B cell (primary cell): ENCODE measurements around the gene ZNF692. TPM values are rescaled to one million over a fixed set of nuclear protein-coding genes. Genes with fewer than 3 reads are reported as not detected.

ENCODE experiments used
- ATAC-seq: fragments of 200-7000 bp; cut with Tn5 transposase; one replicate; pipeline ENCODE4 v1.10.0; 2021; ENCODE audit warnings: low read depth, mild to moderate bottlenecking, moderate number of reproducible peaks, moderate library complexity
- CTCF ChIA-PET: fragments of 350-600 bp; sonication (Branson Sonifier 250); formaldehyde crosslinking; loops from one replicate; lab custom pipeline; 2021; ENCODE audit warnings: antibody characterized with exemption, inconsistent platforms; lab: Charles Lee
- POLR2A ChIA-PET: fragments of 350-600 bp; sonication (Branson Sonifier 250); formaldehyde crosslinking; loops from one replicate; lab custom pipeline; 2021; ENCODE audit warnings: antibody characterized with exemption; lab: Charles Lee
- DNase-seq: peaks from one replicate; pipeline ENCODE4 v3.0.0; 2013
- H2AFZ ChIP-seq: 2 replicates; pipeline ENCODE4 v1.6.1; 2012; ENCODE audit warnings: mild to moderate bottlenecking, low read depth, low read length; ENCODE audit not compliant: insufficient read depth, poor library complexity, severe bottlenecking
- H3K27ac ChIP-seq, 2 donors: 1 replicate in 1 of 2; 2 replicates in 1 of 2; pipeline ENCODE4 v1.5.1; 2012 to 2013; ENCODE audit warnings: low read length in 2 of 2, mild to moderate bottlenecking in 2 of 2, moderate library complexity in 1 of 2
- H3K27me3 ChIP-seq, 4 experiments: fragments of 200-600 bp in 1 of 4; sonication (generic) in 1 of 4; replicated peaks in 1 of 4; 1 replicate in 2 of 4; 2 replicates in 2 of 4; pipeline versions ENCODE4 v1.6.1 to v1.7.0; 2013 to 2016; ENCODE audit warnings: low read length in 3 of 4, mild to moderate bottlenecking in 2 of 4, mixed read lengths in 1 of 4, moderate library complexity in 1 of 4; ENCODE audit not compliant: insufficient read depth in 4 of 4, control insufficient read depth in 3 of 4; ENCODE audit errors: control extremely low read depth in 1 of 4
- H3K36me3 ChIP-seq, 2 experiments: replicated peaks in 1 of 2; 1 replicate in 1 of 2; 2 replicates in 1 of 2; pipeline versions ENCODE4 v1.6.1 to v1.7.1; 2013; ENCODE audit warnings: low read length in 1 of 2; ENCODE audit not compliant: insufficient read depth in 2 of 2, control insufficient read depth in 1 of 2; ENCODE audit errors: control extremely low read depth in 1 of 2, extremely low read depth in 1 of 2
- H3K4me1 ChIP-seq, 2 donors: fragments of 200-600 bp in 1 of 2; sonication (generic) in 1 of 2; 1 replicate in 1 of 2; 2 replicates in 1 of 2; pipeline versions ENCODE4 v1.5.1 to v1.6.1; 2013 to 2017; ENCODE audit warnings: low read length in 2 of 2; ENCODE audit not compliant: control insufficient read depth in 2 of 2, insufficient read depth in 2 of 2
- H3K4me2 ChIP-seq: replicated peaks from 2 replicates; pipeline ENCODE3; 2012; ENCODE audit warnings: mild to moderate bottlenecking, low read depth, low read length; ENCODE audit not compliant: poor library complexity, severe bottlenecking
- H3K4me3 ChIP-seq, 5 experiments: fragments of 200-600 bp in 1 of 5; sonication (generic) in 1 of 5; 1 replicate in 3 of 5; 2 replicates in 2 of 5; pipeline versions ENCODE4 v1.5.1 to v1.7.0; 2011 to 2016; ENCODE audit warnings: low read length in 4 of 5, mild to moderate bottlenecking in 4 of 5, low read depth in 2 of 5, control low read depth in 1 of 5, moderate library complexity in 1 of 5; ENCODE audit not compliant: insufficient read depth in 1 of 5; ENCODE audit errors: control extremely low read depth in 1 of 5, extremely low read depth in 1 of 5
- H3K79me2 ChIP-seq: fragments of 200-600 bp; sonication (generic); one replicate; pipeline ENCODE4 v1.6.0; 2016; ENCODE audit warnings: low read length; ENCODE audit not compliant: control insufficient read depth, insufficient read depth
- H3K9ac ChIP-seq: fragments of 200-600 bp; sonication (generic); 2 replicates; pipeline ENCODE4 v1.6.1; 2017; ENCODE audit warnings: mild to moderate bottlenecking, low read length, moderate library complexity
- H3K9me3 ChIP-seq, 3 donors: one replicate each; pipeline versions ENCODE4 v1.6.1 to v1.7.1; 2013; ENCODE audit warnings: low read length in 2 of 3; ENCODE audit not compliant: control insufficient read depth in 2 of 3, insufficient read depth in 1 of 3; ENCODE audit errors: control extremely low read depth in 1 of 3
- H4K20me1 ChIP-seq: 2 replicates; pipeline ENCODE4 v1.6.0; 2012; ENCODE audit warnings: mild to moderate bottlenecking, low read length; ENCODE audit not compliant: insufficient read depth, control insufficient read depth, poor library complexity, severe bottlenecking
- H3K27ac Mint-ChIP-seq: one replicate; pipeline ENCODE4 v1.8.0; 2021; ENCODE audit warnings: mixed read lengths
- H3K27me3 Mint-ChIP-seq: one replicate; pipeline ENCODE4 v1.8.0; 2021; ENCODE audit warnings: mixed read lengths
- H3K4me1 Mint-ChIP-seq: one replicate; pipeline ENCODE4 v1.8.0; 2021; ENCODE audit warnings: mixed read lengths
- H3K4me3 Mint-ChIP-seq: one replicate; pipeline ENCODE4 v1.8.0; 2021; ENCODE audit warnings: mixed read lengths
- H3K9me3 Mint-ChIP-seq: one replicate; pipeline ENCODE4 v1.8.0; 2022; ENCODE audit warnings: mixed read lengths; ENCODE audit not compliant: insufficient read depth
- EZH2 ChIP-seq: IDR thresholded peaks from 2 replicates; pipeline ENCODE4 v1.6.1; 2012; ENCODE audit warnings: borderline replicate concordance, low read depth, mild to moderate bottlenecking, moderate library complexity, low read length; ENCODE audit not compliant: insufficient read depth, poor library complexity, severe bottlenecking
- WGBS: methylation state at CpG from one replicate; pipeline ENCODE4 v1.1.5; 2013; ENCODE audit warnings: missing lambda C conversion rate; ENCODE audit not compliant: insufficient coverage; 5-methylcytosine and 5-hydroxymethylcytosine counted together
- intact Hi-C: fragments of 100-400 bp; cut with micrococcal nuclease; formaldehyde crosslinking; loops from one replicate; pipeline ENCODE4 v1.10.0; 2022
- polyA plus RNA-seq: library from polyadenylated mRNA; depleted of rRNA; stranded (reverse); fragments of >200 nt; gene quantifications from 2 replicates; pipeline ENCODE4 v1.2.3, GENCODE V29; 2012
- total RNA-seq, 2 donors: library from RNA; stranded (reverse); fragments of 120-200 nt in 1 of 2; gene quantifications; 1 replicate in 1 of 2; 2 replicates in 1 of 2; pipeline versions ENCODE4 v1.2.3 to v1.2.4, GENCODE V29; 2013 to 2022
- TF ChIP-seq, protein P1 (sequence below): fragments of 200-600 bp; IDR thresholded peaks from one replicate; pipeline ENCODE4 v1.8.0; 2022; ENCODE audit warnings: antibody characterized with exemption, mild to moderate bottlenecking

The ZNF692 gene
- total and polyA plus RNA-seq, 2 donors (not counting 1 experiment from before 2014, with no cell fraction given) = 56.9 to 157 TPM

DNA sequence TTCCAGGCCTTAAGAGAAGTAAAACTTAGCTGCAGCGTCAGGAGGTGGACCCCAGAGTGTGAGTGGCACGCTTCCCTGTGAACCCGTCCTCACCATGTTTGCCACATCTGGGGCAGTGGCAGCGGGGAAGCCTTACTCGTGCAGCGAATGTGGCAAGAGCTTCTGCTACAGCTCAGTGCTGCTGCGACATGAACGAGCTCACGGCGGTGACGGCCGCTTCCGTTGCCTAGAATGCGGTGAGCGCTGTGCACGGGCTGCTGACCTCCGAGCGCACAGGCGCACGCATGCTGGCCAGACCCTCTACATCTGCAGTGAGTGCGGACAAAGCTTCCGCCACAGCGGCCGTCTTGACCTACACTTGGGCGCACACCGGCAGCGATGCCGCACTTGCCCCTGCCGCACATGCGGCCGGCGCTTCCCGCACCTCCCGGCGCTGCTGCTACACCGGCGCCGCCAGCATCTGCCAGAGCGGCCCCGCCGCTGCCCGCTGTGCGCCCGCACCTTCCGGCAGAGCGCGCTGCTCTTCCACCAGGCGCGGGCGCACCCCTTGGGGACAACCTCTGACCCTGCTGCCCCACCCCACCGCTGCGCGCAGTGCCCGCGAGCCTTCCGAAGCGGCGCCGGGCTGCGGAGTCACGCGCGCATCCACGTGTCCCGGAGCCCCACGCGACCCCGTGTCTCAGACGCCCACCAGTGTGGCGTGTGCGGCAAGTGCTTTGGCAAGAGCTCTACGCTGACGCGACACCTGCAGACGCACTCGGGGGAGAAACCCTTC, 11.5 kb downstream of the ZNF692 start:
- WGBS = 98% methylated on average over 76 of the region's 76 CpGs
- H3K79me2 ChIP-seq = peaks cover 27% of the 10 kb centered on the region
- Mint-ChIP-seq H3K27me3 (no peaks in the 10 kb centered on the region), H3K9me3 (no peaks in the 10 kb centered on the region), H3K4me1 (peaks cover 7% of the 10 kb centered on the region), H3K4me3 (no peak overlapping the region), H3K27ac (no peak overlapping the region)
- peaks cover 6 to 11% of the 10 kb centered on the region in 2 donors for H3K4me1 ChIP-seq
- POLR2A ChIA-PET = no interaction called here
- CTCF ChIA-PET = interaction anchor here (1.5 kb wide), 1 partner anchor 11 kb away, joined by 5 read pairs; no protein-coding TSS in a partner anchor
- H3K27me3 ChIP-seq = no peaks in the 10 kb centered on the region
- TF ChIP-seq, protein P1, sequence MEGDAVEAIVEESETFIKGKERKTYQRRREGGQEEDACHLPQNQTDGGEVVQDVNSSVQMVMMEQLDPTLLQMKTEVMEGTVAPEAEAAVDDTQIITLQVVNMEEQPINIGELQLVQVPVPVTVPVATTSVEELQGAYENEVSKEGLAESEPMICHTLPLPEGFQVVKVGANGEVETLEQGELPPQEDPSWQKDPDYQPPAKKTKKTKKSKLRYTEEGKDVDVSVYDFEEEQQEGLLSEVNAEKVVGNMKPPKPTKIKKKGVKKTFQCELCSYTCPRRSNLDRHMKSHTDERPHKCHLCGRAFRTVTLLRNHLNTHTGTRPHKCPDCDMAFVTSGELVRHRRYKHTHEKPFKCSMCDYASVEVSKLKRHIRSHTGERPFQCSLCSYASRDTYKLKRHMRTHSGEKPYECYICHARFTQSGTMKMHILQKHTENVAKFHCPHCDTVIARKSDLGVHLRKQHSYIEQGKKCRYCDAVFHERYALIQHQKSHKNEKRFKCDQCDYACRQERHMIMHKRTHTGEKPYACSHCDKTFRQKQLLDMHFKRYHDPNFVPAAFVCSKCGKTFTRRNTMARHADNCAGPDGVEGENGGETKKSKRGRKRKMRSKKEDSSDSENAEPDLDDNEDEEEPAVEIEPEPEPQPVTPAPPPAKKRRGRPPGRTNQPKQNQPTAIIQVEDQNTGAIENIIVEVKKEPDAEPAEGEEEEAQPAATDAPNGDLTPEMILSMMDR = no peak
- TF ChIP-seq EZH2 = no peak
- no peak overlapping the region for H2AFZ ChIP-seq
- ATAC-seq = no peak
- intact Hi-C loops = no loop called here
- no peak overlapping the region for H3K4me2 ChIP-seq
- no peak overlapping the region for H3K27ac ChIP-seq
- no peak overlapping the region for H3K4me3 ChIP-seq
- peaks cover 44% of the 10 kb centered on the region for H4K20me1 ChIP-seq
- H3K9me3 ChIP-seq = peaks cover 0 to 4% (median 0%) of the 10 kb centered on the region in 3 donors
- peaks cover 10 to 74% of the 10 kb centered on the region in 2 experiments for H3K36me3 ChIP-seq
- H3K9ac ChIP-seq = no peak overlapping the region
- DNase-seq = no peak

DNA sequence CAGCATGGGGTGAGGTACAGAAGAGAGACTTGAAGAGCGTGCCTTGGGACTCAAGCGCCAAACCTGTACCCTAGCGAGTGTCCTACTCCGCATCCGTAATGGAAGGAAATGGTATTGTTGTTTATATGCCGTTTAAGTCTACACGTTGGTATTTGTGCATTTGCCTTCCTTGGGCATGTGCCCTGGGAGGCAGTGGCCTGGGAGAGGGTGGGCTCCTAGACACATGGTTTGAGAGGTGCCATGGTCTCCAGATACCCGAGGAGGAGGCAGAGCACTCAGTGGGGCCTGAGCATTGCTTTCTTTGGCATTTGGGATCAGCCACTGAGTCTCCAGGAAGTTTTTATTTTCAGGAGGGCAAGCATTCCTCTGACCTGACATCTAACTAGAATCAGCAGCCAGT, 14.4 kb downstream of the ZNF692 start:
- H3K9me3 ChIP-seq = peaks cover 0 to 4% (median 0%) of the 10 kb centered on the region in 3 donors
- H2AFZ ChIP-seq = no peak overlapping the region
- H3K79me2 ChIP-seq = peaks cover 55% of the 10 kb centered on the region
- no peaks in the 10 kb centered on the region for H3K27me3 ChIP-seq
- ChIA-PET POLR2A (no interaction called here), CTCF (interaction anchor here (4.8 kb wide), 1 partner anchor 14 kb away, joined by 36 read pairs; the partner anchor contains the start of gene ZNF692)
- Mint-ChIP-seq H3K4me1 (peaks cover 32% of the 10 kb centered on the region), H3K4me3 (no peak overlapping the region), H3K9me3 (no peaks in the 10 kb centered on the region), H3K27ac (no peak overlapping the region), H3K27me3 (no peaks in the 10 kb centered on the region)
- peaks cover 8 to 68% of the 10 kb centered on the region in 2 experiments for H3K36me3 ChIP-seq
- H3K27ac ChIP-seq = no peak overlapping the region
- DNase-seq (no peak), ATAC-seq (no peak)
- peaks cover 48% of the 10 kb centered on the region for H4K20me1 ChIP-seq
- no peak overlapping the region for H3K4me3 ChIP-seq
- 95% methylated on average over 7 of the region's 8 CpGs for WGBS
- TF ChIP-seq, protein P1 = no peak
- TF ChIP-seq EZH2 = no peak
- H3K9ac ChIP-seq = no peak overlapping the region
- intact Hi-C loops = no loop called here
- H3K4me1 ChIP-seq = peaks cover 20 to 28% of the 10 kb centered on the region in 2 donors
- H3K4me2 ChIP-seq = no peak overlapping the region
